Left lobe of liver (tissue), 2 donors: ENCODE results near the gene SIRT6. TPM values are rescaled to one million over a fixed set of nuclear protein-coding genes. Genes with fewer than 3 reads are reported as not detected.
"Not testable (repeated sequence)": the region's sequence is repeated elsewhere in the genome, so short reads cannot be mapped to it uniquely, and the experiment has no call there.

ENCODE experiments used
- ATAC-seq: fragments of 200-7000 bp; cut with Tn5 transposase; one replicate; pipeline ENCODE4 v1.9.1; 2020; ENCODE audit warnings: mild to moderate bottlenecking, moderate library complexity
- DNase-seq: peaks from one replicate; pipeline ENCODE4 v3.0.0-alpha.2; 2020; ENCODE audit warnings: low spot score
- total RNA-seq: library from RNA; stranded (reverse); gene quantifications from one replicate; pipeline ENCODE4 v1.2.1, GENCODE V29; 2021
- donor health status: DM: no; HTN: no; CAD: no; lungs with moderate emphysema.
- donor health status: DM: no; HTN: yes; CAD: no.

Gene SIRT6
- total RNA-seq, 1 donor from 2014 or later: 11.1 TPM

- DNase-seq: peak; percentile 81
- ATAC-seq: peak; percentile 87
These were observed 42.6 kb downstream of the SIRT6 start for GRCh38 chr19:4139614-4140236.

GRCh38 chr19:4138445-4138844 lies 43.9 kb downstream of the SIRT6 start:
- ATAC-seq: no peak
- no peak for DNase-seq

GRCh38 chr19:4136680-4137088 lies 45.7 kb downstream of the SIRT6 start:
- peak; percentile 21 for ATAC-seq
- DNase-seq: no peak

GRCh38 chr19:4135386-4135785 lies 47.0 kb downstream of the SIRT6 start:
- DNase-seq: not testable (repeated sequence)

GRCh38 chr19:4134351-4134750 lies 48.0 kb downstream of the SIRT6 start:
- DNase-seq (no peak), ATAC-seq (peak; percentile 68)

More at GRCh38 chr19:4135386-4135785, 47.0 kb downstream of the SIRT6 start:
- ATAC-seq: not testable (repeated sequence)

- DNase-seq (no peak), ATAC-seq (peak; percentile 38)
These were observed 51.5 kb downstream of the SIRT6 start for GRCh38 chr19:4130744-4131438.

- not testable (repeated sequence) for ATAC-seq, DNase-seq
These were observed 53.3 kb downstream of the SIRT6 start for GRCh38 chr19:4129050-4129449.

- not testable (repeated sequence) for ATAC-seq, DNase-seq
These were observed 55.0 kb downstream of the SIRT6 start for GRCh38 chr19:4127322-4127721.

- ATAC-seq (no peak), DNase-seq (no peak)
These were observed 57.7 kb downstream of the SIRT6 start for GRCh38 chr19:4124638-4125037.

Other genes starting within 250 kb of the SIRT6 start
- gene NMRK2, start 249.5 kb downstream of the SIRT6 start, total RNA-seq: not detected
- gene DAPK3, start 211.5 kb downstream of the SIRT6 start, total RNA-seq: 20.4 TPM
- gene EEF2, start 197.1 kb downstream of the SIRT6 start, total RNA-seq: 1,272 TPM
- 13.6 TPM for gene PIAS4, start 174.8 kb downstream of the SIRT6 start, total RNA-seq
- 33.3 TPM for gene ZBTB7A, start 115.7 kb downstream of the SIRT6 start, total RNA-seq
- 63.1 TPM for gene MAP2K2, start 58.4 kb downstream of the SIRT6 start, total RNA-seq
- 52.0 TPM for gene CREB3L3, start 28.9 kb downstream of the SIRT6 start, total RNA-seq
- gene ANKRD24, start 126 bp upstream of the SIRT6 start, total RNA-seq: 5.6 TPM
- 1.3 TPM for gene EBI3, start 47.0 kb upstream of the SIRT6 start, total RNA-seq
- gene YJU2, start 64.5 kb upstream of the SIRT6 start, total RNA-seq: 8.1 TPM
- 8.8 TPM for gene SHD, start 96.7 kb upstream of the SIRT6 start, total RNA-seq
- 0.25 TPM for gene TMIGD2, start 119.8 kb upstream of the SIRT6 start, total RNA-seq
- gene FSD1, start 122.0 kb upstream of the SIRT6 start, total RNA-seq: 1.3 TPM
- gene STAP2, start 156.3 kb upstream of the SIRT6 start, total RNA-seq: 31.8 TPM
- gene MPND, start 161.0 kb upstream of the SIRT6 start, total RNA-seq: 24.2 TPM
- gene SH3GL1, start 218.0 kb upstream of the SIRT6 start, total RNA-seq: 30.2 TPM
- 3.3 TPM for gene CHAF1A, start 220.1 kb upstream of the SIRT6 start, total RNA-seq